Measurements from ENCODE around the gene ZNF467. TPM values are rescaled to one million over a fixed set of nuclear protein-coding genes. Genes with fewer than 3 reads are reported as not detected.

Gene ZNF467
- total and polyA plus RNA-seq, 2 of the 8 experiments (the other 6 are each of a cell fraction or from before 2014, with no cell fraction given) = 0.50 to 0.51 TPM

- Histone ChIP-seq H4K20me1 (replicated peaks in 1 of 2; ENCODE audit: control insufficient read depth in 1 of 2, insufficient read depth in 2 of 2, low read length in 2 of 2) (peaks cover 0 to 5% of the 10 kb centered on the region in 2 experiments), H3K4me1 (replicated peaks in 1 of 4; ENCODE audit: control insufficient read depth in 3 of 4, insufficient read depth in 4 of 4, low read length in 3 of 4) (peaks cover 0 to 6% (median 5%) of the 10 kb centered on the region in 4 experiments; a peak in 6 of 7 replicates), H3K27ac (ENCODE audit: low read depth, low read length) (no peak overlapping the region), H3K4me2 (ENCODE audit: insufficient read depth in 1 of 2, low read depth in 2 of 2, low read length in 2 of 2) (no peak overlapping the region), H3K27me3 (replicated peaks in 1 of 4; ENCODE audit: control insufficient read depth in 3 of 4, extremely low read depth in 1 of 4, insufficient read depth in 3 of 4, low read length in 3 of 4) (peaks cover 8 to 28% (median 26%) of the 10 kb centered on the region in 4 experiments), H2BK120ac (replicated peaks; ENCODE audit: low read depth, low read length) (no peak overlapping the region), H3K56ac (replicated peaks; ENCODE audit: insufficient read length, low read depth, low read length) (no peak overlapping the region), H3K14ac (ENCODE audit: insufficient read length) (no peak overlapping the region), H3K4me3 (ENCODE audit: extremely low read depth in 1 of 4, insufficient read depth in 2 of 4, low read depth in 3 of 4, low read length in 4 of 4) (no peak overlapping the region), H3K23me2 (ENCODE audit: low read depth, low read length) (peaks cover 12% of the 10 kb centered on the region; the same call in 1 of the 2 replicates), H3K9me3 (ENCODE audit: insufficient read depth in 2 of 2, low read depth in 1 of 2, low read length in 1 of 2) (no peaks in the 10 kb centered on the region), H2AFZ (ENCODE audit: low read length) (no peak overlapping the region), H4K5ac (ENCODE audit: insufficient read length, low read depth, low read length) (no peak overlapping the region), H4K91ac (replicated peaks; ENCODE audit: insufficient read length, low read length) (no peak overlapping the region), H3K79me1 (ENCODE audit: low read depth, low read length) (no peaks in the 10 kb centered on the region), H2AK5ac (ENCODE audit: low read depth, low read length) (no peak overlapping the region), H2BK5ac (ENCODE audit: low read depth, low read length) (no peak overlapping the region), H2BK20ac (ENCODE audit: low read length) (no peak overlapping the region), H3K4ac (replicated peaks; ENCODE audit: insufficient read length, low read depth, low read length) (no peak overlapping the region), H3K36me3 (ENCODE audit: control insufficient read depth in 2 of 4, insufficient read depth in 4 of 4, low read length in 3 of 4) (no peaks in the 10 kb centered on the region), H3K23ac (ENCODE audit: insufficient read length) (no peak overlapping the region), H2BK15ac (ENCODE audit: low read length) (0 out of 2 replicates have a peak overlapping the region, but pooled peaks have one; percentile 72), H4K8ac (ENCODE audit: extremely low read depth, insufficient read depth, low read length) (no peak overlapping the region), H3K9ac (replicated peaks in 1 of 4; ENCODE audit: extremely low read depth in 1 of 4, low read depth in 3 of 4, low read length in 3 of 4) (no peak overlapping the region), H3K79me2 (ENCODE audit: control insufficient read depth in 1 of 2, insufficient read depth in 2 of 2, low read length in 2 of 2) (no peaks in the 10 kb centered on the region), H3K18ac (ENCODE audit: extremely low read depth, low read length) (no peak overlapping the region), H2BK12ac (ENCODE audit: low read depth, low read length) (no peak overlapping the region)
- WGBS, 2 experiments (ENCODE audit: extremely low coverage in 1 of 2, insufficient coverage in 1 of 2, insufficient read length in 1 of 2, insufficient replicate concordance in 2 of 2, low coverage in 1 of 2, low lambda C conversion rate in 2 of 2, missing lambda C conversion rate in 1 of 2) = 87% methylated on average over 12 of the region's 12 CpGs; no CpG with 5 or more reads in 1 of the 2 experiments
- ChIA-PET POLR2A (ENCODE audit: partially characterized antibody) (interaction anchor here (0.6 to 1.5 kb wide), 2 partner anchors 11 to 68 kb away, joined by 3 to 4 read pairs; no protein-coding TSS in a partner anchor), CTCF (ENCODE audit: partially characterized antibody) (interaction anchor here (0.7 to 12.9 kb wide), 8 partner anchors 8 to 114 kb away, joined by 3 to 115 read pairs (median 6); no protein-coding TSS in a partner anchor)
- no peak for DNase-seq (ENCODE audit: low read depth in 1 of 2, low spot score in 2 of 2)
- FAIRE-seq = no peak
- TF ChIP-seq SRF (IDR thresholded peaks at IDR 0.05; ENCODE audit: low read depth, low read length) = no peak
- TF ChIP-seq ZNF274 (IDR thresholded peaks at IDR 0.05; ENCODE audit: borderline replicate concordance, extremely low read depth, low read length) = no peak
- TF ChIP-seq TAF7 (optimal IDR thresholded peaks at IDR 0.05; ENCODE audit: borderline replicate concordance, low read depth, low read length) = no peak
- TF ChIP-seq EP300 (IDR thresholded peaks at IDR 0.05; ENCODE audit: borderline replicate concordance in 1 of 2, low read depth in 2 of 2, low read length in 2 of 2) = no peak
- TF ChIP-seq POLR2A (IDR thresholded peaks at IDR 0.05; ENCODE audit: control extremely low read depth in 1 of 2, low read depth in 2 of 2, low read length in 2 of 2) = no peak
- no peak for TF ChIP-seq RAD21 (IDR thresholded peaks at IDR 0.05 in 1 of 2, conservative IDR thresholded peaks at IDR 0.05 in 1 of 2; ENCODE audit: low read depth in 2 of 2, low read length in 2 of 2)
- TF ChIP-seq SP4 (IDR thresholded peaks at IDR 0.05; ENCODE audit: low read length) = no peak
- no peak for TF ChIP-seq CBX5 (IDR thresholded peaks at IDR 0.05; ENCODE audit: low read depth, low read length)
- TF ChIP-seq BCL11A (IDR thresholded peaks at IDR 0.05; ENCODE audit: low read depth in 2 of 2, low read length in 2 of 2) = no peak
- TF ChIP-seq PHF8 (conservative IDR thresholded peaks at IDR 0.05; ENCODE audit: low read depth, low read length) = no peak
- no peak for TF ChIP-seq NANOG (IDR thresholded peaks at IDR 0.05; ENCODE audit: insufficient read depth, low read depth, low read length, poor library complexity, severe bottlenecking)
- no peak for TF ChIP-seq POLR2AphosphoS5 (IDR thresholded peaks at IDR 0.05; ENCODE audit: low read depth, low read length)
- TF ChIP-seq RXRA (IDR thresholded peaks at IDR 0.05; ENCODE audit: insufficient read depth, low read depth, low read length) = no peak
- TF ChIP-seq CTBP2 (IDR thresholded peaks at IDR 0.05; ENCODE audit: borderline replicate concordance, insufficient read depth, insufficient read length, low read length) = no peak
Measured at GRCh38 chr7:149776289-149776688, 2.9 kb upstream of the ZNF467 start.

Measured in H1 (cell line).